GM23248 (cell line): ENCODE data around the gene CCT2. TPM values are rescaled to one million over a fixed set of nuclear protein-coding genes. Genes with fewer than 3 reads are reported as not detected.

Experiments used
- DNase-seq: peaks from one replicate; pipeline ENCODE4 v3.0.0-alpha.2; 2015
- H2AFZ ChIP-seq: fragments of 200-600 bp; sonication (generic); 2 replicates; pipeline ENCODE4 v1.6.1; 2016; ENCODE audit warnings: antibody characterized with exemption
- H3F3A ChIP-seq: fragments of 200-600 bp; sonication (generic); 2 replicates; pipeline ENCODE4 v1.6.1; 2016; ENCODE audit warnings: mild to moderate bottlenecking, antibody characterized with exemption, mixed run types; ENCODE audit not compliant: insufficient read depth
- H3K27ac ChIP-seq: fragments of 200-600 bp; sonication (generic); 2 replicates; pipeline ENCODE4 v1.5.1; 2016; ENCODE audit warnings: mild to moderate bottlenecking
- H3K27me3 ChIP-seq: fragments of 200-600 bp; sonication (generic); replicated peaks from 2 replicates; pipeline ENCODE4 v1.6.1; 2016; ENCODE audit warnings: mild to moderate bottlenecking; ENCODE audit not compliant: insufficient read depth
- H3K36me3 ChIP-seq: fragments of 200-600 bp; sonication (generic); 2 replicates; pipeline ENCODE4 v1.6.1; 2016; ENCODE audit warnings: low read depth, mild to moderate bottlenecking
- H3K4me1 ChIP-seq: fragments of 200-600 bp; sonication (generic); 2 replicates; pipeline ENCODE4 v1.6.1; 2016; ENCODE audit warnings: mild to moderate bottlenecking; ENCODE audit not compliant: insufficient read depth
- H3K4me2 ChIP-seq: fragments of 200-600 bp; sonication (generic); one replicate; pipeline ENCODE4 v1.6.1; 2016; ENCODE audit warnings: mild to moderate bottlenecking; ENCODE audit not compliant: unreplicated experiment
- H3K4me3 ChIP-seq: fragments of 200-600 bp; sonication (generic); 2 replicates; pipeline ENCODE4 v1.5.1; 2016; ENCODE audit warnings: mild to moderate bottlenecking
- H3K79me2 ChIP-seq: fragments of 200-600 bp; sonication (generic); 2 replicates; pipeline ENCODE4 v1.6.1; 2016; ENCODE audit warnings: mild to moderate bottlenecking; ENCODE audit not compliant: insufficient read depth
- H3K9ac ChIP-seq: fragments of 200-600 bp; sonication (generic); 2 replicates; pipeline ENCODE4 v1.6.1; 2016; ENCODE audit warnings: mild to moderate bottlenecking
- H3K9me2 ChIP-seq: fragments of 200-600 bp; sonication (generic); 2 replicates; pipeline ENCODE4 v1.6.1; 2016; ENCODE audit warnings: mixed run types, mild to moderate bottlenecking, moderate library complexity; ENCODE audit not compliant: insufficient read depth
- H3K9me3 ChIP-seq: fragments of 200-600 bp; sonication (generic); one replicate; pipeline ENCODE4 v1.6.1; 2017; ENCODE audit warnings: low read depth
- H4K20me1 ChIP-seq: fragments of 200-600 bp; sonication (generic); 2 replicates; pipeline ENCODE4 v1.6.0; 2016; ENCODE audit not compliant: insufficient read depth
- EZH2 ChIP-seq: fragments of 200-600 bp; sonication (generic); IDR thresholded peaks from 2 replicates; pipeline ENCODE4 v1.6.1; 2018; ENCODE audit warnings: antibody characterized with exemption, mild to moderate bottlenecking; ENCODE audit not compliant: insufficient read depth, poor library complexity, severe bottlenecking
- EZH2phosphoT487 ChIP-seq: fragments of 200-600 bp; sonication (generic); IDR thresholded peaks from 2 replicates; pipeline ENCODE4 v1.6.1; 2018; ENCODE audit warnings: antibody characterized with exemption, moderate library complexity, mild to moderate bottlenecking, low read depth; ENCODE audit not compliant: insufficient read depth
- WGBS, 2 experiments: methylation state at CpG; one replicate each; pipeline ENCODE4 v1.1.6; 2015 to 2017; ENCODE audit warnings: low lambda C conversion rate in 2 of 2, low coverage in 1 of 2; ENCODE audit errors: missing lambda C conversion rate in 2 of 2; 5-methylcytosine and 5-hydroxymethylcytosine counted together
- in situ Hi-C: fragments of 300-500 bp; cut with MboI; formaldehyde crosslinking; loops from 2 replicates; pipeline ENCODE4 v1.15.0; 2020
- polyA plus RNA-seq: library from polyadenylated mRNA; unstranded; fragments of >200 nt; fragmentation: Nextera tagmentation; extraction: Ambion mirVana; gene quantifications from 2 replicates; pipeline ENCODE4 v1.2.1, GENCODE V29; 2016
- total RNA-seq: library from RNA; depleted of rRNA; stranded (reverse); fragments of >200 nt; shearing (Covaris generic); gene quantifications from 2 replicates; pipeline ENCODE4 v1.2.3, GENCODE V29; 2014

Gene CCT2
- total and polyA plus RNA-seq, 2 experiments from 2014 or later = 157 to 171 TPM

DNA sequence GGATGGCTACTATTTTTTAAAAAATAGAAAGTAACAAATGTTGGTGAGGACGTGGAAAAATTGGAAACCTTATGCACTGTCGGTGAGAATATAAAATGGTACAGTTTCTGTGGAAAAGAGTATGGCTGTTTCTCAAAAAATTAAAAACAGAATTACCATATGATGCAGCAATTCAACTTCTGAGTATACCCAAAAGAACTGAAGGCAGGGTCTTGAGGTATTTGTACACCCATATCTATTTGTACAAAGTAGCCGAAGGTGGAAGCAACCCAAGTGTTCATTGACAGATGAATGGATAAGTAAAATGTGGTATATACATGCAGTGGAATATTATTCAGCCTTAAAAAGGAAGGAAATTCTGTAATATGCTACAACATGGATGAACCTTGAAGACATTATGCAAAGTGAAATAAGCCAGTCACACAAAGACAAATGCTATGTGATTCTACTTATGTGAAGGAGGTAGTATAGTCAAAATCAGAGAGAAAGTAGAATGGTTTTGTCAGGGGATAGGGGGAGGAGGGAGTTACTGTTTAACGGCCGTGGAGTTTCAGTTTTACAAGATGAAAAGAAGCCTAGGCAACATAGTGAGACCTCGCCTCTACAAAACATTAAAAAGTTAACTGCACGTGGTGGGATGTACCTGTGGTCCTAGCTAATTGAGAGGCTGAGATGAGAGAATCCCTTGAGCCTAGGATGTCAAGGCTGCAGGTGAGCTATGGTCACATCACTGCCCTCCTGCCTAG is 38.4 kb upstream of the CCT2 start:
- H3K4me2 ChIP-seq = no peak overlapping the region
- H2AFZ ChIP-seq = no peak overlapping the region
- TF ChIP-seq EZH2phosphoT487 (no peak), EZH2 (no peak)
- H3K4me3 ChIP-seq = no peak overlapping the region
- no peaks in the 10 kb centered on the region for H3K9me2 ChIP-seq
- DNase-seq = no peak
- WGBS, 2 experiments = 88 to 89% methylated on average over 7 of the region's 7 CpGs
- H3K27me3 ChIP-seq = no peaks in the 10 kb centered on the region
- H3K4me1 ChIP-seq = 0 out of 2 replicates have a peak, but pooled peaks cover 1% of the 10 kb centered on the region
- in situ Hi-C loops = no loop called here
- no peaks in the 10 kb centered on the region for H4K20me1 ChIP-seq
- H3K9ac ChIP-seq = no peak overlapping the region
- peaks cover 6% of the 10 kb centered on the region; the same call in 1 of the 2 replicates for H3K36me3 ChIP-seq
- H3K79me2 ChIP-seq = peaks cover 50% of the 10 kb centered on the region
- no peaks in the 10 kb centered on the region for H3K9me3 ChIP-seq
- no peak overlapping the region for H3K27ac ChIP-seq
- peaks cover 18% of the 10 kb centered on the region; the same call in 1 of the 2 replicates for H3F3A ChIP-seq

DNA sequence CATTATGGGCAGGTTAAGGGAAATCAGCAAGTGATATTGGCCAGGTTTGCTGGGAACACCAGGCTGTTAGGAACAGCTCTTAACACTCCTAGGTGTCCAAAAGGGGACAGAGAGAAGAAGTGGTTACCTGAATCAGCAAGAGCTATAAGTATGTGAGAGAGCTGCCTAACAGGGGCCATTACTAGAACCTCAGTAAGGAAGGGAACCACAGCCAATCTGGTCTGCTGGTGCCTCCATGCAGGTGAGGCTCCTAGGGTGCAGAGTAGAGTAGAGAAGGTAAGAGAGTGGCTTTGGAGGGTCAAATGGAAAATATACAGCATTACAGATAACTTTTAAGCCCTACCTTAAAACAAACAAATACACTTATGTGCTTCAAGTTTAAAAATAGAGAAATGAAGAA is 36.6 kb upstream of the CCT2 start:
- H3K4me3 ChIP-seq = no peak overlapping the region
- peaks cover 6% of the 10 kb centered on the region; the same call in 1 of the 2 replicates for H3K36me3 ChIP-seq
- no peak overlapping the region for H3K9ac ChIP-seq
- peaks cover 2% of the 10 kb centered on the region; the same call in 1 of the 2 replicates for H3K4me1 ChIP-seq
- H2AFZ ChIP-seq = no peak overlapping the region
- H3F3A ChIP-seq = peaks cover 16% of the 10 kb centered on the region
- no peaks in the 10 kb centered on the region for H3K9me2 ChIP-seq
- H4K20me1 ChIP-seq = no peaks in the 10 kb centered on the region
- no peak overlapping the region for H3K4me2 ChIP-seq
- no peaks in the 10 kb centered on the region for H3K9me3 ChIP-seq
- no peak for DNase-seq
- in situ Hi-C loops = no loop called here
- peaks cover 48% of the 10 kb centered on the region for H3K79me2 ChIP-seq
- no peak for TF ChIP-seq EZH2
- TF ChIP-seq EZH2phosphoT487 = no peak
- no peak overlapping the region for H3K27ac ChIP-seq
- H3K27me3 ChIP-seq = no peaks in the 10 kb centered on the region

- peaks cover 49% of the 10 kb centered on the region for H3K79me2 ChIP-seq
- H2AFZ ChIP-seq = no peak overlapping the region
- no peak for TF ChIP-seq EZH2phosphoT487
- TF ChIP-seq EZH2 = no peak
- H3K27ac ChIP-seq = no peak overlapping the region
- H3F3A ChIP-seq = peaks cover 34% of the 10 kb centered on the region
- no peaks in the 10 kb centered on the region for H3K9me2 ChIP-seq
- no peak for DNase-seq
- in situ Hi-C loops = no loop called here
- no peak overlapping the region for H3K4me3 ChIP-seq
- no peaks in the 10 kb centered on the region for H3K27me3 ChIP-seq
- no peak overlapping the region for H3K4me2 ChIP-seq
- no peak overlapping the region for H3K9ac ChIP-seq
- no peaks in the 10 kb centered on the region for H3K36me3 ChIP-seq
- WGBS, 2 experiments = 84% methylated on average over 8 of the region's 8 CpGs
- H4K20me1 ChIP-seq = no peaks in the 10 kb centered on the region
- no peaks in the 10 kb centered on the region for H3K9me3 ChIP-seq
- peaks cover 19% of the 10 kb centered on the region for H3K4me1 ChIP-seq
Measured at GRCh38 chr12:69550569-69551350, 34.5 kb upstream of the CCT2 start.

DNA sequence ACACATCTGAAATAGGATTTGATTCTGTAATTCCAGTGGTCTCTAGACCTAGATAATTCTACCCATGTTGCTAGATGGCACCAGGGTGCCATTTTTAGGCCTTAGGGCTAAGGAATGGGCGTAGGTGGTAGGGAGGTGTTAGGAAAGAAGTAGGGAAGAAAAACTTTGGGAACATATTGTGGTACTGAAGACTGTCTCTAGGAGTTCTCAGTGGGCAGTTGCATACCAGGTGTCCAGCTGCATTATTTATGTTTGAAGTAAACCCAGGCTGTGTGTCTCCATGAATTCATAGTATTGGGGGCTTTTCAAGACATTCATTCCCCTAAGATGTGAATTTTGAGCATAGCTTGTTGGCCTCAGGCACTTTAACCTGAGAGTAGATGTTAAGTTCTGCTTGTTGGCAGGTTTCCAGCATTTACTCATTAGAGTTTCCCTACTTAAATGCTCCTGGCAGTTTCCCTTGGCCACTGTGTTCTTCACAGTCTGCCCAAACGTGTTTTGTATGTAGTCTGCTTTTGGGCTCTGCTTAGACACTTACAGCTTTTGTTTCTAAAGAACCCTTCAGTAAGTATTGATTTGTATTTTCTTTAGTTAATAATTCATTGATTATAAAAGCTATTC is 31.5 kb upstream of the CCT2 start:
- Histone ChIP-seq H3K9ac (no peak overlapping the region), H3K4me1 (peaks cover 31% of the 10 kb centered on the region), H3K36me3 (no peaks in the 10 kb centered on the region), H3K9me3 (no peaks in the 10 kb centered on the region), H3K79me2 (peaks cover 50% of the 10 kb centered on the region), H3F3A (peaks cover 56% of the 10 kb centered on the region), H4K20me1 (no peaks in the 10 kb centered on the region), H2AFZ (no peak overlapping the region), H3K27me3 (no peaks in the 10 kb centered on the region), H3K27ac (peak overlapping the region; percentile 94), H3K4me2 (peak overlapping the region; percentile 1), H3K9me2 (no peaks in the 10 kb centered on the region), H3K4me3 (no peak overlapping the region)
- 46 to 50% methylated on average over 2 of the region's 2 CpGs for WGBS, 2 experiments
- in situ Hi-C loops = no loop called here
- DNase-seq = peak; percentile 74
- TF ChIP-seq EZH2 (no peak), EZH2phosphoT487 (no peak)
